NCI-H510A treated with DMSO at 0.1 percent for 48 hours (cell line): ENCODE data around the gene RTKN2.

Experiments
- DNase-seq: peaks from one replicate; lab custom pipeline; 2025; lab: John Stamatoyannopoulos, UW

The RTKN2 gene

GRCh38 chr10:62225362-62225761 lies 43.3 kb downstream of the RTKN2 start:
- no peak for DNase-seq

DNA sequence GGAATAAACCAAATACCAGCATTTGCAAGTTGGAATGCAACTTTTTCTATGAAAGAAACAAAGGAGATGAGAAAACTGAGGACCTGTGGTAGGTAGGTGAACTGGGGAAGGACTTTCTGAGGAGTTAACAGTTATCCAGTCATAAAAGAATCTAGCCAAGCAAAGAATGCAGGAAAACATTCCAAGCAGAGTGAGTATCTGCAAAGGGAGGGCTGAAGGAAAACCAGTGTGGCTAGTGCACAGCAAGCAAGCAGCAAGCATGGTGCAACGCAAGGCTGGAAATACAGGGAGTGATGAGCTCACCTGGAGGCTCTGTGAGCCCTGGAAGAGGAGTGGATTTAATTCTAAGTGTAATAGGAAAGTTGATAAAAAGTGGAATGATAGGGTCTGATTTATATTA lies 44.0 kb downstream of the RTKN2 start:
- no peak for DNase-seq

DNA sequence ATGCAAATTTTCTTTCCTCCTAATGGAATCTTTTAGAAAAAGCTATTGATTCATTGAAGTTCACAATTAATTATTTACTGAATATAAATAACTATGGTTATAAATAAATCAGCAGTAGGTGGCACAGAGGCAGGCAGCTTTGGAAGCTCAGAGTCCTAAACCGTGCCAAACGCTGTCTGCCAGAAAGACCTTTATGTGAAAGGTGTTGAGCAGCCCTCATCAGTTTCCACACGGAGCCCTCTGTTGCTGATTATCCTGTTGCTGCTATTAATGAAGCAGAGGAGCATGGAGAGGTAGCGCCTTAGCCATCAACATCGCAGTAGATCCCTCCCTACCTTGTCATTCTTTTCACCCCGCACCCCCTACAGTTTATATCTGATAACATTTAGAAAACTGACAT lies 51.0 kb downstream of the RTKN2 start:
- no peak for DNase-seq

DNA sequence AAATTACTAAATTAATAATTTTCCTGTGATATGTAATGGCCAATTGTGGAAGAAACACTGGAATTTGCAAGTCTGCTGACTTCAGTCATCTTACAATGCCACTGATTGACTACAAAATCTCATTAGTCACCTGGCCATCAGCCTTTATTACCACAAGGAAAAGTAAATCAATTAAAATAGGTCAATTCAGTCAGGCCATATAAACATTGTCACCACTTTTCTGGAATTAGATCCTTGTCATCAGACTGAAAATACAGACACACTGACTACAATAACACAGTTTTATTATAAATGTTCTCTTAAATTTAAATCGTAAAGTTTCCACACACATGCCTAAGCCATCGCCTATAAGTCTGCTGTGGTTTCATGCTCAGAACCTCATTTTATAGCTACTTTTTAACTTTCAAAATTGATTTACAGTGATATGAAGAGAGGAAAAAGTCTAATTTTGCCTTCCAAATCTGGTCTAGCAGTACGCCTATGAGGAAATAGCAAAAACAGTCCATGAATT lies 54.2 kb downstream of the RTKN2 start:
- no peak for DNase-seq

GRCh38 chr10:62205750-62206399 lies 62.8 kb downstream of the RTKN2 start:
- no peak for DNase-seq

- DNase-seq = no peak
Measured at GRCh38 chr10:62199584-62199983, 69.1 kb downstream of the RTKN2 start.

DNA sequence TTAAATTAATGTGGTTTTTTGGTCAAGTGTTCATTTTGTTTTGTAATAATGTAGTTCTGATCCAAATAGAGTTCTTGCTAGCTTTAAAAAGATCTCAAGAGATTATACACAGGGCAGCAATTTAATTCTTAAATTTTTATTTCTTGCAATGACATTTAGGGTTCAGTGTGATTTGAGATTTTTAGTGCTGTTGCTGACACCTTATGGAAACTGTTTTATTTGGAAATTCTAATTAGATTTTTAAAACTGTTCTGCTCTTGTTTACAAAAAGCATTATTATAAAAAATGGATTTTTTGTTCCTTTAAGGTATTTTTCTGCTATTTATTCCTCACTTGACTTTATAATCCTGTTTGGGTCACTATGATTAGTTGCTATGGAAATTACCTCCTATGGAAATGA lies 72.1 kb downstream of the RTKN2 start:
- DNase-seq = no peak

DNA sequence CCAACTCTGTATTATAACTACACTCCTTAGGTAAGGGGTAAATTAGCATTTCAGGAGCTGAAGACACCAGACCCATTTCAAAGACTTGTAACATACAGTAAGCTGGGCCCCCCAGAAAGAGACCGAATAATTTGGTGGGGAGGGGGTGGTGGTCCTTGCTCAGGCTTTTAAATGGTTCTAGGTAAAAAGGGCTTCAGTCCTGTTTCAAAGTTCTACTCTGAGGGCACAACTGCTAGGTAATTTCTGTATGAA lies 73.0 kb downstream of the RTKN2 start:
- no peak for DNase-seq

- no peak for DNase-seq
Measured at GRCh38 chr10:62194924-62195674, 73.5 kb downstream of the RTKN2 start.

- no peak for DNase-seq
Measured at GRCh38 chr10:62193479-62193878, 75.2 kb downstream of the RTKN2 start.

GRCh38 chr10:62189131-62189530 lies 79.5 kb downstream of the RTKN2 start:
- no peak for DNase-seq

DNA sequence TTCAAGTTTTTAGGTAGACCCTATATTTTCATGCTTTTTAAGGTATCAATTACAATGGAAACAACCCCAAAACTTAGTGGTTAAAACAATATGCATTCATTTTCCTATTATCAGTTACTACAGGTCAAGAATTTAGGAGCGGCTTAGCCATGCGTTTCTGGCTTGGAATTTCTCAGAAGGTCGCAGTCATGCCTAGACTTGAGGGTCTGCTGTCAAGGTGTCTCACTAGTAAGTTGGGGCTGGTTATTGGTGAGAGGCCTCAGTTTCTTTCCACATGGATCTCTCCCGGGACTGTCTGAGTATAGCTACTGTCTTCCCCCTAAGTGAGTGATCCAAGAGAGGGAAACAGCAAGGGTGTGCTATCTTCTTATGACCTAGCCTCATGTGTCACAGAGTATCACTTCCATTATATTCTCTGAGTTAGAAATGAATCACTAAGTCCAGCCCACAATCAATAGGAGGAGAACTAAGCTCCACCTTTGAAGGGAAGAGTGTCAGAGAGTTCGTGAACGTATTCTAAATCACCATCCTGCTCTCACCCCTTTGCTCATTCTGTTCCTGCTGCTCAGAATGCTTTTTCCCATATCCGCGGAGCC lies 80.5 kb downstream of the RTKN2 start:
- no peak for DNase-seq

DNA sequence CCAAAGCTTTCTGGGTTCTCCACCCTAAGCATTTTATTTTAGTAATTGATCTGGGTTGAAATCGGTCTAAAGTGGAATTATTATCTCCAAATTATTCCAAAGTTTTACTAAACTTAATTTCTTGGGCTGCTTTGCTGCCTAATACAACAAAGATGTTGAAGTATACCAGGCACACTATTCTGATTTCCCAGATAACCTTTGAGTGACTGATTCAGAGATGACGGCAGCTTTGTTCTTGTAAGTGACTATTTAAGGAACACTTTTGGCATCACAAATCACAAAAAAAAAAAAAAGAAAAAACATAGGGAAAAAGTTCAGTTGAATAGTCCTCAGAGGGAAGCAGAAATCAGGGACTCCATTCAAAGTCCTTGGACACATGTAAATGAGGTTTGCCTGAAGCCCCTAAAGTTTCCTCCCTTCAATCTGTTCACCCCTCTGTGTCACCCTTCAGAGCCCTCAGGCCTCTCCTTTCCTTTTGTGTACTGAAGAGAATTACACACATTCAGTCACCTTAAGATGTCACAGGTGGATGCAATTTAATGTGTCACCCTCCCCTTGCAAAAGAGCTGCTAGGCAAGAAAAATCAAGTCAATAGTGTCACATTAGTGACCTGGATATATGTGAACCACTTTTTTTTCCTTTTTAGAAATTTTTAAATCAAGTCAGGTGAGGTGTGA lies 81.5 kb downstream of the RTKN2 start:
- DNase-seq = no peak

DNA sequence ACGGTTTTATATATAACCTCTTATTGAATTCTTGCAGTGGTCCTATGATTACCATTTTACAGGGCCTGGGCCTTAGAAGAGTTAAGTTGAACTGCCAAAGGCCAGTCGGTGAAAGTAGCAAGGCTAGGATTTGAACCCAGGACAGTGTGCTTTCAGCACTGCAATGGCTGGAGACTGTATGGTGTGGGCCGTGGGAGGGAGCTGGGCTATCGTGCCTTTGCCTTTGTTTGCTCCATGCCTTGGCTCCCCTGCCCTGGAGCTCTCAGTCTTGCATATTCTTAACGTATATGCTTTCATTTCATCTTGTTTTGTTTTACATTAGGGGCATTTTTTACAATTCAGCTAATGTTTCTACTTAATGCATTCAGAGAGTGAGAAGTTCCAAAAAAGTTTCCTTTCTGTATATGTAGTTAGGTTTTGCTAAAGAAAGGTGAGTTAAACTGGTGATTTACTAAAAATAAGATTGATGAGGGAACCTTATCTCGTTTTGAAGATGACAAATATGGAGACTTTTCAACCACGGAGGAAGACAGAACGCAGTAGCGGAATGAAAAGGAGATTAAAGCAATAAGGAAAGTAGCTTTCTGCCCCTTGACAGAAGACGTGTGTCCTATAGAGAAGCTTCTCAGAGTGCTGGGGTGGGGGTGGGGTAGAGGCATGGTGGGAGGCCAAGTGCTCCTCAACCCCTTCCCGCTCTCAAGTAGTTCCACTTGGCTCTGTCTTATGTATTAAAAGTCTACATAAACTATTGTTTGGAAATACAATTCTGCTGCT lies 82.5 kb downstream of the RTKN2 start:
- no peak for DNase-seq

DNA sequence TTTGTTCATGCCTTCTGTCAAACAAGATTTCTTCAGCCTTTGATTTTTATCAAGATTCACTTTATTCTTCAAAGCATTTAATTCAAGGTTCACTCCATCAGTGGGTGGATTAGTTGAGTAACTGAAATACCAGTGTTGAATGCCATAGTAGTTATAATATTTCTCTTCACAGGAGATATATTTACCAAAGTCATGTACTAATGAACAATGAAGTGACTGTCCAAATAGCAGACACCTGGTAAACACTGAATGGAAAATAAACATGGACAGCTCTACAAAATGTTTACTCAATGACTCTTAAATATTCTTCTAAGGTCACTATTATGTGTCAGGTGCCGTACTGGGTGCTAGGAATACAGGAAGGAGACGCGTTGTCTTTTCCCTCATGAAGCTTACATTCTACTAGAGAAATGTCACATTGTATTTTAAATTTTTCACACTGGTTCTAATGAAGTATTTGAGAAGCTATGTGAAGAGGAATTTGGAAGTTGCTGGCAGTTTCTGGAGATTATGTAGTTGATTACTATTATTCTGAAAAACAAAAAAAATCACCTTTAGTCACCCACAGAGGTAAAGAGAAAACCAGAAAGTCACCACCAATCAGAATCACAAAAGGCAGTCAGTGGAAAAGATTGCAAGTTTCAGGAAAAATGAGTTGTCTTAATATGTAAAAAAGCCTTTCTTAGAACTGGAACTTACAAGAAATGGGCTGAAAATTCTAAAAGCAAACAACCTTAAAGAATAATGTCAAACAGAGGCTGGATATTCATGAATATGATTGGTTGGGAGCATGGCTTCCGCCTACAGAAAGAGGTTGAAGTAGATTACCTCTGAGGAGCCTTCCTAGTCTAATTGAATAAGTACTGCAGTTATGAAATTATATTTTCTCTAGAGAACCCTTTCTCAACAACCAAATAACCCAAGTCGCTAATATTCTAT lies 84.5 kb downstream of the RTKN2 start:
- DNase-seq = no peak

DNA sequence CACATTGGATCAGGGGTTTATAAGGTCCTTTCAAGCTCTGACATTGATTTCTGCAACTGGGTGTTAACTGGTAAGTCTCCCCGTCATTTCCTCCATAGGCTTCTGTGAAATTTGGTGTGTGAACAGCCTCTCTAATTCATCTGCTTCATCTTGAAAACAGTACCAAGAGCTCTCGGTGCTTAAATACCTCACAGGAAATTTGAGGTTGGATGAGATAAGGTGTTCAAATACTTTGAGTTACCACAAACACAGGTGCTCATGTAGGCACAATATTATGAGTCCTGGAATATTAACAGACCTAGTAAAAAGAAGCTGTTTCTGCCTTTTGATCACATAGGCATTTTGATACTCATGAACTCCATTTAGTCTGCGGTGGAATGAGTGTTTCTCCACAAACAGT lies 85.2 kb downstream of the RTKN2 start:
- DNase-seq = no peak

- no peak for DNase-seq
Measured at GRCh38 chr10:62182595-62182994, 86.0 kb downstream of the RTKN2 start.

- DNase-seq = no peak
Measured at GRCh38 chr10:62182171-62182570, 86.5 kb downstream of the RTKN2 start.

GRCh38 chr10:62180677-62181076 lies 88.0 kb downstream of the RTKN2 start:
- no peak for DNase-seq

DNA sequence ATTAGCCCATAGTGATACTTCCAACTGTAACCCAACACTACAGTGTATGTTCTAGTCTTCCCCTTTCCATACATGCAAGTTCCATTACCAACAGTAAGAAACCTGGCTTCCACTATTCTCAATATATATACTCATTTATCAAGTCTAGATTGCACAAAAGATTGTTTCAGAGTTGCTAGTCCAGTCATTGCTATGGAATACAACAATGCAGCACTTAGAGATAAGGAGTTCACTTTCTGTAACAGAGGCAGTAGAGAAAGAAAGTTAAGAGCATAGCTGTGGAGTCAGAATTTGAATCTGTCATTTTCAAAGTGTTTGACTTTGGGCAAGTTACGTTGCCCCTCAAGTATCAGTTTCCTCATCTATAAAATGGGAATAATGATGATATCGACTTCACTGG lies 90.1 kb downstream of the RTKN2 start:
- no peak for DNase-seq

DNA sequence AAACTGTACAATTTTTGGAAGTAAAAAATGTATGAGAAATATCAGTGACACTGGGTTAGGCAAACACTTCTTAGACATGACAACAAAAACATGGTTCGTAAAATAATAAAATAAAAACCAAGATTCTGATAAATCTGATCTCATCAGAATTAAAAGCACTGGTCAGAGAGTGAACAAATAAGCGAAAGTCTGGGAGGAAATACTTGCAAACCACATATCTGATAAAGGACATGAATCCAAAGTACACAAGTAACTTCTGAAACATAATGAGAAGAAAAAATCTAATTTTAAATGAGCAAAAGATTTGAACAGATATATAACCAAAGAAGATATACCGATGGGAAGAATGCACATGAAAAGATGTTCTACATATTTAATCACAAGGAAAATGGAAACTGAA lies 91.5 kb downstream of the RTKN2 start:
- no peak for DNase-seq
